WTC11 (cell line): Measurements from ENCODE around the gene NUDT8. TPM values are rescaled to one million over a fixed set of nuclear protein-coding genes. Genes with fewer than 3 reads are reported as not detected.

Experiments
- ATAC-seq: fragments of 200-7000 bp; cut with Tn5 transposase; 2 replicates; pipeline ENCODE4 v1.10.0; 2021; ENCODE audit warnings: mild to moderate bottlenecking, moderate library complexity
- CTCF ChIA-PET: fragments of 300-600 bp; sonication (Branson Sonifier 250); formaldehyde crosslinking; loops from one replicate; lab custom pipeline; 2021; ENCODE audit warnings: antibody characterized with exemption; lab: Charles Lee
- POLR2A ChIA-PET: fragments of 350-600 bp; sonication (Branson Sonifier 250); formaldehyde crosslinking; loops from one replicate; lab custom pipeline; 2021; ENCODE audit warnings: antibody characterized with exemption; lab: Charles Lee
- DNase-seq: peaks from one replicate; pipeline ENCODE4 v3.0.0; 2021; ENCODE audit warnings: low spot score
- H3K27ac Mint-ChIP-seq: 2 replicates; pipeline ENCODE4 v1.8.0; 2021; ENCODE audit warnings: mixed read lengths
- H3K27me3 Mint-ChIP-seq: 2 replicates; pipeline ENCODE4 v1.8.0; 2021; ENCODE audit warnings: low read depth, mild to moderate bottlenecking, moderate library complexity, mixed read lengths
- H3K36me3 Mint-ChIP-seq: 2 replicates; pipeline ENCODE4 v1.8.0; 2021; ENCODE audit warnings: mixed read lengths
- H3K4me1 Mint-ChIP-seq: 2 replicates; pipeline ENCODE4 v1.8.0; 2022; ENCODE audit warnings: mixed read lengths
- H3K4me3 Mint-ChIP-seq: 2 replicates; pipeline ENCODE4 v1.8.0; 2021; ENCODE audit warnings: mild to moderate bottlenecking, moderate library complexity, mixed read lengths
- H3K9me3 Mint-ChIP-seq: 2 replicates; pipeline ENCODE4 v1.8.0; 2021; ENCODE audit warnings: mixed read lengths
- CREB1 ChIP-seq: sonication (generic); formaldehyde crosslinking; IDR thresholded peaks from 2 replicates; pipeline ENCODE4 v1.8.0; 2023; ENCODE audit warnings: mild to moderate bottlenecking, missing genetic modification reagents
- ELF4 ChIP-seq: sonication (generic); formaldehyde crosslinking; IDR thresholded peaks from 2 replicates; pipeline ENCODE4 v1.8.1; 2022; ENCODE audit warnings: low read depth, mild to moderate bottlenecking, moderate library complexity, missing genetic modification reagents
- FOXK1 ChIP-seq: sonication (generic); formaldehyde crosslinking; IDR thresholded peaks from 2 replicates; pipeline ENCODE4 v1.8.0; 2022; ENCODE audit warnings: mild to moderate bottlenecking, moderate library complexity, missing genetic modification reagents
- GTF2I ChIP-seq: fragments of 250-450 bp; sonication (Bioruptor Pico); conservative IDR thresholded peaks from 2 replicates; pipeline ENCODE4 v1.4.0; 2021; ENCODE audit warnings: mild to moderate bottlenecking
- KAT7 ChIP-seq: sonication (generic); formaldehyde crosslinking; IDR thresholded peaks from 2 replicates; pipeline ENCODE4 v1.8.1; 2023; ENCODE audit warnings: missing genetic modification reagents, mild to moderate bottlenecking, borderline replicate concordance
- MYBL2 ChIP-seq: sonication (generic); formaldehyde crosslinking; IDR thresholded peaks from 2 replicates; pipeline ENCODE4 v1.8.1; 2023; ENCODE audit warnings: mild to moderate bottlenecking, moderate library complexity, missing genetic modification reagents
- NR1H2 ChIP-seq: sonication (generic); formaldehyde crosslinking; IDR thresholded peaks from 2 replicates; pipeline ENCODE4 v1.9.0; 2021; ENCODE audit warnings: mild to moderate bottlenecking, moderate library complexity, missing genetic modification reagents
- PRDM15 ChIP-seq: sonication (generic); formaldehyde crosslinking; IDR thresholded peaks from 2 replicates; pipeline ENCODE4 v1.8.0; 2022; ENCODE audit warnings: missing genetic modification reagents
- SMAD4 ChIP-seq: sonication (generic); formaldehyde crosslinking; IDR thresholded peaks from 2 replicates; pipeline ENCODE4 v1.8.0; 2022; ENCODE audit warnings: mild to moderate bottlenecking, missing genetic modification reagents
- STAT6 ChIP-seq: sonication (generic); formaldehyde crosslinking; conservative IDR thresholded peaks from 2 replicates; pipeline ENCODE4 v1.8.1; 2023; ENCODE audit warnings: mild to moderate bottlenecking, low read depth, missing genetic modification reagents, moderate library complexity
- ZNF121 ChIP-seq: sonication (generic); formaldehyde crosslinking; IDR thresholded peaks from 2 replicates; pipeline ENCODE4 v1.8.0; 2023; ENCODE audit warnings: missing genetic modification reagents
- ZNF232 ChIP-seq: sonication (generic); formaldehyde crosslinking; IDR thresholded peaks from 2 replicates; pipeline ENCODE4 v1.8.0; 2022; ENCODE audit warnings: mild to moderate bottlenecking, missing genetic modification reagents
- ZNF317 ChIP-seq: sonication (generic); formaldehyde crosslinking; IDR thresholded peaks from 2 replicates; pipeline ENCODE4 v1.8.1; 2023; ENCODE audit warnings: low read depth, mild to moderate bottlenecking, moderate library complexity, missing genetic modification reagents, borderline replicate concordance
- ZNF532 ChIP-seq: fragments of 250-450 bp; sonication (Bioruptor Pico); IDR thresholded peaks from 2 replicates; pipeline ENCODE4 v1.9.0; 2021; ENCODE audit warnings: mild to moderate bottlenecking, borderline replicate concordance
- total RNA-seq: library from RNA; stranded (reverse); gene quantifications from 3 replicates; pipeline ENCODE4 v1.2.3, GENCODE V29; 2021
- TF ChIP-seq, protein P1 (sequence below): sonication (generic); formaldehyde crosslinking; IDR thresholded peaks from 2 replicates; pipeline ENCODE4 v1.8.1; 2022; ENCODE audit warnings: missing genetic modification reagents, borderline replicate concordance
- TF ChIP-seq, protein P2 (sequence below): fragments of 200-600 bp; IDR thresholded peaks from 2 replicates; pipeline ENCODE4 v1.8.0; 2022; ENCODE audit warnings: antibody characterized with exemption
- TF ChIP-seq, protein P3 (sequence below): sonication (generic); formaldehyde crosslinking; IDR thresholded peaks from 2 replicates; pipeline ENCODE4 v1.8.1; 2023; ENCODE audit warnings: mild to moderate bottlenecking, missing genetic modification reagents, moderate library complexity
- TF ChIP-seq, protein P4 (sequence below): sonication (generic); formaldehyde crosslinking; IDR thresholded peaks from 2 replicates; pipeline ENCODE4 v1.8.0; 2022; ENCODE audit warnings: mild to moderate bottlenecking, missing genetic modification reagents
- TF ChIP-seq, protein P5 (sequence below): sonication (generic); formaldehyde crosslinking; IDR thresholded peaks from 2 replicates; pipeline ENCODE4 v1.8.1; 2023; ENCODE audit warnings: mild to moderate bottlenecking, missing genetic modification reagents

Gene NUDT8
- total RNA-seq, 1 experiment from 2014 or later, result 8.3 TPM

GRCh38 chr11:67601098-67601497 is 28.6 kb downstream of the NUDT8 start:
- no peak overlapping the region for H3K4me3 Mint-ChIP-seq
- TF ChIP-seq, protein P1, sequence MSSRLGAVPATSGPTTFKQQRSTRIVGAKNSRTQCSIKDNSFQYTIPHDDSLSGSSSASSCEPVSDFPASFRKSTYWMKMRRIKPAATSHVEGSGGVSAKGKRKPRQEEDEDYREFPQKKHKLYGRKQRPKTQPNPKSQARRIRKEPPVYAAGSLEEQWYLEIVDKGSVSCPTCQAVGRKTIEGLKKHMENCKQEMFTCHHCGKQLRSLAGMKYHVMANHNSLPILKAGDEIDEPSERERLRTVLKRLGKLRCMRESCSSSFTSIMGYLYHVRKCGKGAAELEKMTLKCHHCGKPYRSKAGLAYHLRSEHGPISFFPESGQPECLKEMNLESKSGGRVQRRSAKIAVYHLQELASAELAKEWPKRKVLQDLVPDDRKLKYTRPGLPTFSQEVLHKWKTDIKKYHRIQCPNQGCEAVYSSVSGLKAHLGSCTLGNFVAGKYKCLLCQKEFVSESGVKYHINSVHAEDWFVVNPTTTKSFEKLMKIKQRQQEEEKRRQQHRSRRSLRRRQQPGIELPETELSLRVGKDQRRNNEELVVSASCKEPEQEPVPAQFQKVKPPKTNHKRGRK (CRISPR knock-in tag), result no peak
- TF ChIP-seq SMAD4 (CRISPR knock-in tag), result no peak
- TF ChIP-seq MYBL2, result no peak
- TF ChIP-seq ELF4 (CRISPR knock-in tag), result no peak
- TF ChIP-seq KAT7 (CRISPR knock-in tag), result no peak
- no peak for TF ChIP-seq CREB1 (CRISPR knock-in tag)
- TF ChIP-seq, protein P2, sequence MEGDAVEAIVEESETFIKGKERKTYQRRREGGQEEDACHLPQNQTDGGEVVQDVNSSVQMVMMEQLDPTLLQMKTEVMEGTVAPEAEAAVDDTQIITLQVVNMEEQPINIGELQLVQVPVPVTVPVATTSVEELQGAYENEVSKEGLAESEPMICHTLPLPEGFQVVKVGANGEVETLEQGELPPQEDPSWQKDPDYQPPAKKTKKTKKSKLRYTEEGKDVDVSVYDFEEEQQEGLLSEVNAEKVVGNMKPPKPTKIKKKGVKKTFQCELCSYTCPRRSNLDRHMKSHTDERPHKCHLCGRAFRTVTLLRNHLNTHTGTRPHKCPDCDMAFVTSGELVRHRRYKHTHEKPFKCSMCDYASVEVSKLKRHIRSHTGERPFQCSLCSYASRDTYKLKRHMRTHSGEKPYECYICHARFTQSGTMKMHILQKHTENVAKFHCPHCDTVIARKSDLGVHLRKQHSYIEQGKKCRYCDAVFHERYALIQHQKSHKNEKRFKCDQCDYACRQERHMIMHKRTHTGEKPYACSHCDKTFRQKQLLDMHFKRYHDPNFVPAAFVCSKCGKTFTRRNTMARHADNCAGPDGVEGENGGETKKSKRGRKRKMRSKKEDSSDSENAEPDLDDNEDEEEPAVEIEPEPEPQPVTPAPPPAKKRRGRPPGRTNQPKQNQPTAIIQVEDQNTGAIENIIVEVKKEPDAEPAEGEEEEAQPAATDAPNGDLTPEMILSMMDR, result no peak
- TF ChIP-seq, protein P3, sequence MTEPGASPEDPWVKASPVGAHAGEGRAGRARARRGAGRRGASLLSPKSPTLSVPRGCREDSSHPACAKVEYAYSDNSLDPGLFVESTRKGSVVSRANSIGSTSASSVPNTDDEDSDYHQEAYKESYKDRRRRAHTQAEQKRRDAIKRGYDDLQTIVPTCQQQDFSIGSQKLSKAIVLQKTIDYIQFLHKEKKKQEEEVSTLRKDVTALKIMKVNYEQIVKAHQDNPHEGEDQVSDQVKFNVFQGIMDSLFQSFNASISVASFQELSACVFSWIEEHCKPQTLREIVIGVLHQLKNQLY (CRISPR knock-in tag), result no peak
- no peak for TF ChIP-seq ZNF317
- no peak for TF ChIP-seq GTF2I (CRISPR knock-in tag)
- TF ChIP-seq ZNF232, result no peak
- no peak for TF ChIP-seq STAT6
- TF ChIP-seq FOXK1, result no peak
- TF ChIP-seq ZNF121 (CRISPR knock-in tag), result no peak
- TF ChIP-seq NR1H2 (CRISPR knock-in tag), result no peak
- TF ChIP-seq, protein P4, sequence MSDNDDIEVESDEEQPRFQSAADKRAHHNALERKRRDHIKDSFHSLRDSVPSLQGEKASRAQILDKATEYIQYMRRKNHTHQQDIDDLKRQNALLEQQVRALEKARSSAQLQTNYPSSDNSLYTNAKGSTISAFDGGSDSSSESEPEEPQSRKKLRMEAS (CRISPR knock-in tag), result no peak
- TF ChIP-seq, all 79 proteins: peak for 0
- POLR2A ChIA-PET, result no interaction called here
- H3K36me3 Mint-ChIP-seq, result peaks cover 12% of the 10 kb centered on the region
- CTCF ChIA-PET, result no interaction called here
- DNase-seq, result no peak
- ATAC-seq, result no peak
- peaks cover 24% of the 10 kb centered on the region for H3K4me1 Mint-ChIP-seq
- H3K27me3 Mint-ChIP-seq, result peaks cover 16% of the 10 kb centered on the region
- H3K27ac Mint-ChIP-seq, result no peak overlapping the region
- peaks cover 25% of the 10 kb centered on the region for H3K9me3 Mint-ChIP-seq

- DNase-seq (no peak), ATAC-seq (no peak)
- Mint-ChIP-seq H3K27ac (no peak overlapping the region), H3K4me1 (peaks cover 19% of the 10 kb centered on the region), H3K9me3 (peaks cover 26% of the 10 kb centered on the region), H3K36me3 (peaks cover 13% of the 10 kb centered on the region), H3K4me3 (no peak overlapping the region), H3K27me3 (peaks cover 13% of the 10 kb centered on the region)
- ChIA-PET CTCF (interaction anchor here (0.7 kb wide), 1 partner anchor 17 kb away, joined by 4 read pairs; the partner anchor contains the start of gene GSTP1), POLR2A (no interaction called here)
- TF ChIP-seq PRDM15 (no peak), ZNF532 (CRISPR knock-in tag) (no peak)
- TF ChIP-seq, protein P5, sequence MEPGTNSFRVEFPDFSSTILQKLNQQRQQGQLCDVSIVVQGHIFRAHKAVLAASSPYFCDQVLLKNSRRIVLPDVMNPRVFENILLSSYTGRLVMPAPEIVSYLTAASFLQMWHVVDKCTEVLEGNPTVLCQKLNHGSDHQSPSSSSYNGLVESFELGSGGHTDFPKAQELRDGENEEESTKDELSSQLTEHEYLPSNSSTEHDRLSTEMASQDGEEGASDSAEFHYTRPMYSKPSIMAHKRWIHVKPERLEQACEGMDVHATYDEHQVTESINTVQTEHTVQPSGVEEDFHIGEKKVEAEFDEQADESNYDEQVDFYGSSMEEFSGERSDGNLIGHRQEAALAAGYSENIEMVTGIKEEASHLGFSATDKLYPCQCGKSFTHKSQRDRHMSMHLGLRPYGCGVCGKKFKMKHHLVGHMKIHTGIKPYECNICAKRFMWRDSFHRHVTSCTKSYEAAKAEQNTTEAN (CRISPR knock-in tag), result no peak
Observed at GRCh38 chr11:67600324-67601029, 29.3 kb downstream of the NUDT8 start.
